NCI-H128 (cell line): ENCODE data around the gene GALC.
"Not testable (repeated sequence)": the region's sequence is repeated elsewhere in the genome, so short reads cannot be mapped to it uniquely, and the experiment has no call there.

Source experiments
- DNase-seq: peaks from one replicate; lab custom pipeline; 2025; ENCODE audit not compliant: unreplicated experiment; lab: John Stamatoyannopoulos, UW

Gene GALC

DNA sequence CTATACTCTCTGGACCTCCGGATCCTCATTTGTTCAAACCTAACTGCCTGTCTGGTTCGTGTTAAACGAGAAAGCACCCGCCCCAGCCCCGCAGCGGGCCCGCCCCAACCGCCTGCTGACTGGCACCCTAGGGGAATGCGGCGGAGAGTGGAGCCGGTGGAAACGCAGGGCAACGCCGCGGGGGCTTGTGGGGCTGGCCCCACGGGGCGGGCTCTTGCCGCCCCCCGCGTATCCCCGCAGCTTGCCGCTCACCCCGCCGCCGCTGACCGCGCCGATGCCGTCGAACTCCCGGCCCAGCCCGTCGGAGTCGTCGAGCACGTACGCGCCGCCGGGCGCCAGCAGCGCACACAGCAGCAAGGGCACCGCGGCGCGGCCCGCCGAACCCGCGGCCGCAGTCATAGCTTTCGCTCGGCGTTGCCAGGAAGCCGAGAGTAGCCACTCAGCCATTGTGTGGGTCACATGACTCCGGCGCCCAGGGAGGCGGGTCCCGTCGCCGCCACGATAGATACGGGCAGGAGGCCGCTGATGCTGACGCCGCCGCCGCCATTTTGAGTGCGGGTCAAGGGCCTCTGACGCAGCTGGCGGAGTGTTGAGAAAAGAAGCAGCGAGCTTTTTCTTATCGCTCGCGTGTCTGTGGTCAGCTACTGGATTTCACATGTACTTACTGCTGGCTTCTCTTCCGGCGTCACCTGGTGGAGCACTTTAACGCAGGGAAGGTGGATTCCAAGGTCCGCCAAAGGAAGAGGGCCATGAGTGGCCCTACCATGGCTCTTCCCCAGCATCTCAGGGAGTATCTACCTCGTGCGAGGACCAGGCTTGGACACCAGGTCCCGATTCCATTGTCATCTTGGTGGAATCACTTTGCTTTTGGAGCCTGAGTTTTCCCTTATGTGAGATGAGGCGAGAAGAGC, at the start of gene GALC:
Gene GALC (minus strand): TSS at position 465 of the 911 bp plus-strand sequence. CDS start 18 bp downstream, at position 447.
- DNase-seq = peak; percentile 89

DNA sequence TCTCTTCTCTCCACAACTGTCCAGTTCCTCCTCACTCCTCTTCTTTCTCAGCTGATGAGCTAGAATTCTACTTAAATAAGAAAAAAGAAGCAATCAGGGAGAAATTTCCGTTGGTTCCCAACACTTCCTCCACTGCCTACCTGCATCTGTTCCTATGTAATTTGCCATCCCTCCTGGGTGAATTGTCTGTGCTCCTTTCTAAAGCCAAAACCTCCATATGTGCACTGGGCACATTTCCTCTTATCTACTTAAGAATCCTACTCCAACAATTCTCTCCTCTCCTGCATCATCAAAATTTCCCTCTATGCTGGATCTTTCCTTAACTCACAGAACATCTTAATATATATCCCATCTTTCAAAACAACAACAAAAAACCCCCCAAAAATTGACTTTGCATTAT, 47.2 kb upstream of the GALC start:
- no peak for DNase-seq

DNA sequence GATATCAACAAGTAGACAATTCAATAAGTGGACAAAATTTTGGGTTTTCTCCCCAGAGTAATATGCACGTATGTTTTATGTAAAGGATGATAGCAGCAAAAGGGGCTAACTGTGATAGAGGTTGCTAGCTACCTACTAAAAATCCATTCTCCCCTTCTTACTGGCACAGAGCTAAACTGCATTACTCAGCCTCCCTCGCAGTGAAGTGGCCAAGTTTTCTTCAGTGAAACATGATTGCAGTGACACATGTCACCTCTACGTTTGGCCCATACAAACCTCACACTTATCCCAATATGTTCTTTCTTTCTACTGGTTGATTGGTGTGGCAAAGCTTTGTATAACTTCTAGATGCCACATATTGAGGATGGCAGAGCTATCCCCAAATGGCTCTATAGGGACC, 46.2 kb upstream of the GALC start:
- DNase-seq = no peak

DNA sequence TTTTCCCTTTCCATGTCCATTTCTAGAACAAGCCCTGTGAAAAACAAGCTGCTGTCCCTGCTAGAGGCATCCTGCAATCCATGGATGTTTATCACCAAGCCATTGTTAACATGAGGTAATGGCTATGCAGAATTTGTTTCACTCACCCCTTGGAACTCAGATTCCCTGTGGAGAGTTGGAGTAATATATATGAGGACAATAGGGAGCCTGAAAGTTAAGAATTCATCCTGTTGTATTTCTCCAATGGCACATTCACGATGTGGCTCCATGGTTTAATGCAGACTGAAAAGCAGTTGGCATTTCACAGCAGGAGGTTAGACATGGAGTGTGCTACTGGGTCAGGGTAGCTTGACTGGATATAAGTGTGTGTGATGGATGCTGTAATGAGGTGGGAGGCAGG, 44.3 kb upstream of the GALC start:
- DNase-seq = no peak

DNA sequence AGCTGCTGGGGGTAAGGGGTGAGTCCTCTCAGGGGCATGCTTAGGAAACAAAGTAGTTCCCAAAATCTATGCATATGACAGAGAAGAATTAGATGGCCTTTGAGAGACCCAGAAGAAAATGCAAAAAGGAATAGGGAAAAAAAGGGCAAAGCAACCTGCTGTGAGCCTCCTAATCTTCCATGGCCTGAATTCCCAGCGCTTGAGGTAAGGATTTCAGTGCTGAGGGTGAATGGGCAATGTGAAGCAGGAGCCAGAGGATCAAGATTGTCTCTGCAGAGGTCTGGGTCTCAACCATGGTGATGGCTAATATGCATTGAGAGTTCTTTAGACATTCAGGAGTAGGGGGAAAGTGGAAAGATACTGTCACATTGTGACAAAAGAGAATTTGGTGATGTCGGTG, 43.4 kb upstream of the GALC start:
- DNase-seq = no peak

DNA sequence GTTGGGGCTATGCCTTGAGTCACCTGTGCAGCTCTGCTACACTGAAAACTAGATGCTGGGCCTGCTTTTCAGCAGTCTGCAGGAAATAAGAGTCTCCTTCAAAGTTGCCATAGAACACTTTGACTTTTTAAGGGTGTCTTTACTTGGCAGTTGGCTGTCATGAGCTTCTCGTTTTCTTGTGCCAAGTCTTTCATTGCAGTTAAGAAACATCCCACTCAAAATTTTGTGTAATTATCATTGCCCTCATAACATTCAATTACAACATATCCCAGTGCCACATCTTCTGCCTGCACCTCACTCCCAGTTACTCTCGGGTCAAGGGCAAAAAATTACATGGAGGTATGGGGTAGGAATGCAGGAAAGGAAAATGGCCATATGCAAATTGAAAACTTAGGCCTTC, 41.1 kb upstream of the GALC start:
- DNase-seq = no peak

DNA sequence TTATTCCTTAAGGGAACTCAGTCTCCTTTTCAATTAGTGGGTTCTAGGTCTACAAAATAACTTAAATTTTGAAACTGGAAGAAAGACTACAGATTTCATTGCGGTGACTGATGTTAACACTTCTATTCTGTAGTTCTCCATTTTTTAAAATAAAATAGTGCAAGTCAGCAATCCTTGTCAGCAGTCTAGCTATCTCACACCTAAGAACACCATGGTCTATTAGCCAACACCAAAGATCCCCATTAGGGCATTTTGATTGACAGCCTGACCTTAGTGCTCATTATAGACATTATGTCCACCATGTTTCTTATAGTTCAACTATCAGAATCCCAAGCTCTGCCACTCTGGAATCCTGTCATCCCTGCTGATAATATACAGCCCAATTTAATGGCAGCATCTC, 39.4 kb upstream of the GALC start:
- no peak for DNase-seq

DNA sequence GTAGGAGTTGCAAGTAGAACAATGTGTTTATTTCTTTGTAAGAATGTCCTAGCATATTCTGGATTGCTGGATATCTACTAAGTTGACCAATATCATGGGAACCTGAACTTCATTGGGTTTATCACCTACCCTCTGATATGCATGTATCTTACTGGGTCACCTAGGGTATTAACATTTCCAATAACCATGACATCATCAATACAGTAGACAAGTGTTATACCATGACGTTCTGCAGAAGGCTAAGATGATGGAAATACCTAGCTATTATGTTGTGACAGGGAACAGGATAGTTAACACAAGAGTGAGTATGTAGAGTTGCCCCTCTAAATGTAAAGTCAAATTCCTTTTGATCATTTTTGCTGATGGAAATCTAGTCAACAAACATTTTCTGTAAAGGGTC, 37.9 kb upstream of the GALC start:
- no peak for DNase-seq

DNA sequence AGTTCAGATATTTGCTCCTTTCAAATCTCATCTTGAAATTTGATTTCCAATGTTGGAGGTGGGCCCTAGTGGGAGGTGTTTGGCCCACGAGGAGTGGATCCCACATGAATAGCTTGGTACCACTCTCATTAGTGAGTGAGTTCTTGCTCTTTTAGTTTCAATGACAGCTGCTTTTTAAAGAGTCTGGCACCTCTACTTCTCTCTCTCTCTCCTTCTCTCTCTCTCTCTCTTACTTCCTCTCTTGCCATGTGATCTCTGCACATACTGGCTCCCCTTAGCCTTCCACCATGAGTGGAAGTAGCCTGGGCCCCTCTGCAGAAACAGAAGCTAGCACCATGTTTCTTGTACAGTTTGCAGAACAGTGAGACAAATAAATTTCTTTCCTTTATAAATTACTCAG, 37.1 kb upstream of the GALC start:
- DNase-seq = no peak

DNA sequence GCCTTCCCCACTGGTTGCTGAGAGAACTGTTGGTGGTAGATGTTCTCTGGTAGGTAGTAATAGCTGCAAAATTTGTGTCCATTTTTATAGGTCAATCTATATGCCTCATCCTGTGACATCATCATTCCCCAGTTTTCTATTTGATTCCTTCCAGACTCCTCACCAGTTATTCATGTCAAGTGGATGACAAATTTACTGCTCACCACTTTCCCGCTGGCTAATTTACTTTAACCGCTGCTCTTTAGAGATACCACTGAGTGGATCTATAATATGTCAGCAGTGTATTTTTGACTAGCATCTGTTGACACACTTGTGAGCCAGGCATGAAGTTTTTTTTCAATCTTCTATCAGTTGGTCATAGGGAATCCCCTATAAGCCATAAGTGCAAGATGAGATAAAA, 36.5 kb upstream of the GALC start:
- DNase-seq = no peak

DNA sequence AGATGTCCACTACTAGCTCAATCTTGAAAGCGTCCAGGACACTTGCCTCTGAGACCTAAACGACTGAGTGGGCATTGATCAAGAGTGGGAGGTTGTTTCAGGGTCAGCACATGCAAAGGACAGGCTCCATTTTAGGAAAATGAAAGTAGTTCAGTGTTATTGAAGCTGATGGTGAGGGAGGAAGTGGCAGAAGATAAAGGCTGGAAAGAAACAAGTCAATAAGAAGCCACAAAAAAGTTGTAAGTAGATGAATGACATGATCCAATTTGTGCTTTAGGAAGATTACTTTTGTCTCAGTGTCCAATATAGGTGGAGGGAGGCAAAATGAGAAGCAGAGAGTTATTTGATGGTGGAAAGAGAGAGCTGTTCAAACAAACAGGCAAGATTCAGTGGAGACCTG, 33.9 kb upstream of the GALC start:
- no peak for DNase-seq

DNA sequence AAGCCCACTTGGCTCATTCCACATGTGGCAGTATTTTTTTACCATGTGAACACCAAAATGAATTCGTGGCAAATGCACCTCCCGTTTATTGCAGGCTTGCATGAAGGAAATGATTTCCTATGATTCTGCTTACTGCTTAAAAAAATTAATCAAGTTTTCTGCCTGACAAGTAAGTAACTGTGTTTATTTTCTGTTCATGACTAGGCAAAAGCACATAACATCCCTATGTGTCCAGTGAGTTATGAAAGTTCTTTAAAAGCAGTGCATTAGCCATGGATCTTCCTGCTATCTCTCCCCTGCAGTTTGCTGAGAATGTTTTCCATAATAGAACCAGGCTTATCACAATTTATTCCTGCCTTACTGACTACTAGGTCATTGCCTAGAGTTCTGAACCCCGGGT, 32.3 kb upstream of the GALC start:
- DNase-seq = no peak

DNA sequence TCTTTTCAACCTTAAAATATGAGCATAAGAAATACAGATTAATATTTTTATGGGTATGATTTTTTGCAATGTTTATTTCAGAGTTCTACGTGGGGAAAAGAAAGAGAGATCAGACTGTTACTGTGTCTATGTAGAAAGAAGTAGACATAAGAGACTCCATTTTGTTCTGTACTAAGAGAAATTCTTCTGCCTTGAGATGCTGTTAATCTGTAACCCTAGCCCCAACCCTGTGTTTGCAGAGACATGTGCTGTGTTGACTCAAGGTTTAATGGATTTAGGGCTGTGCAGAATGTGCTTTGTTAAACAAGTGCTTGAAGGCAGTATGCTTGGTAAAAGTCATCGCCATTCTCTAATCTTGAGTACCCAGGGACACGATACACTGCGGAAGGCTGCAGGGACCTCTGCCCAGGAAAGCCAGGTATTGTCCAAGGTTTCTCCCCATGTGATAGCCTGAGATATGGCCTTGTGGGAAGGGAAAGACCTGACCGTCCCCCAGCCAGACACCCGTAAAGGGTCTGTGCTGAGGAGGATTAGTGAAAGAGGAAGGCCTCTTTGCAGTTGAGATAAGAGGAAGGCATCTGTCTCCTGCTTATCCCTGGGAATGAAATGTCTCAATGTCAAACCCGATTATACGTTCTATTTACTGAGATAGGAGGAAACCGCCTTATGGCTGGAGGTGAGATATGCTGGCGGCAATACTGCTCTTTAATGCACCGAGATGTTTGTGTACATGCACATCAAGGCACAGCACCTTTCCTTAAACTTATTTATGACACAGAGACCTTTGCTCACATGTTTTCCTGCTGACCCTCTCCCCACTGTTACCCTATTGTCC, 31.5 kb upstream of the GALC start:
- not testable (repeated sequence) for DNase-seq

DNA sequence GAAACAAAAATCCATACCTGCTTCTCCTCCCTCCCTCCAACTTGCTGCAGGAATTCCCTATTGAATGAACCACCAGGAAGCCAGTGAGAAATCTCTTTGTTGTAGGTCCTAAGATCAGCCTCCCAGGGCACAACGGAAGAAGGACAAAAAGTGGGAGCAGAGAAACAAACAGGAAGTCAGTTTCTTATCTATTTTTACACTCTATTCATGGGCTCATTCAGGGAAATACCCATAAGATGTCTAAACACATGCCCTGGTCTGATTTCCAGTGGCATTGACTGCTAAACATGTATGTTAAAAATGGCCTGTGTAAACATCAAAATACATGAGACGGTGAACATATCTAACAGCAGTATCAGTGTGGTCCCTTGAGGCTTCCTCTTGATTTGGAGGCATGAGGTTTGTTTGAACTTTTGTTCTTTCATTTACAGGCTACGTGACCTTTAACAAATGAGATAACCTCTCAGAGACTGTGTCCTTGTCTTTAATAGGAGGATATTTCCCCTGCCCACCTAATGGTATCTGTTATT, 30.7 kb upstream of the GALC start:
- no peak for DNase-seq

DNA sequence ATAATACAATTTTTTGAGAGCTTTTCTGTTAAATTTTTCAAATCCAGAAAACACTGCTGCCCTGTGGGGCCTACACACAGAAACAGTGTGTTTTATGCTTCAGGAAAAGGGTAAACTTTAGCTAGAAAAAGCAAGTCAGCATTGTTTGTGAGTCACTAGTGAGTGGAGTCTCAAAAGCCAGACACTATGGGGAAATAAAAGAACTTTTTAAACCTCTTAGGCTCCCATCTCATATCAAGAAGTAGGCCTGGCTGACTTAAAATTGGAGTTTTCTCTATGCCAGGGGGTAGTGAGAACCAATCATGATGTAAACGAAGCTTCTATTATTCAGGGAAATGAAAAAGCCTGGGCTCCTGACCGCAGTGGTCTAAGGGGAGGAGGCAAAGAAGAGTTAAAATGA, 24.6 kb upstream of the GALC start:
- no peak for DNase-seq

DNA sequence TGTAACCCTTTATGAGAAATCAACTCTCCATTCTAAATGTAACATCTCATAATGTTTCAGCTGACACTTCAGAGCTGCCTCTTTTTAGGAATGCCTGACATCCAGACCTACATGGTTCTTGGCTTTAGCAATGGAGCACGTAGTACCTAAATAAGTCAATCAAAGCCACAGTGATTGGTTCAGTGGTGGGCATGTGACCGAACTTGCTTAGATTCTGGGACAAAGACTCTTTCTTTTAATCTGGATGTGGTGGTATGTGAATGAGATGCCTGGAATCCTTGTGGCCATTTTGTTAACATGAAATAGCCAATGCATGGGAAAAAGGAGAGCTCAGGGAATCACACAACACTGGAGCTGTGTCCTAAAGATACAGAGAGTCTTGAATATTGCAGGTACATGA, 23.8 kb upstream of the GALC start:
- DNase-seq = no peak

DNA sequence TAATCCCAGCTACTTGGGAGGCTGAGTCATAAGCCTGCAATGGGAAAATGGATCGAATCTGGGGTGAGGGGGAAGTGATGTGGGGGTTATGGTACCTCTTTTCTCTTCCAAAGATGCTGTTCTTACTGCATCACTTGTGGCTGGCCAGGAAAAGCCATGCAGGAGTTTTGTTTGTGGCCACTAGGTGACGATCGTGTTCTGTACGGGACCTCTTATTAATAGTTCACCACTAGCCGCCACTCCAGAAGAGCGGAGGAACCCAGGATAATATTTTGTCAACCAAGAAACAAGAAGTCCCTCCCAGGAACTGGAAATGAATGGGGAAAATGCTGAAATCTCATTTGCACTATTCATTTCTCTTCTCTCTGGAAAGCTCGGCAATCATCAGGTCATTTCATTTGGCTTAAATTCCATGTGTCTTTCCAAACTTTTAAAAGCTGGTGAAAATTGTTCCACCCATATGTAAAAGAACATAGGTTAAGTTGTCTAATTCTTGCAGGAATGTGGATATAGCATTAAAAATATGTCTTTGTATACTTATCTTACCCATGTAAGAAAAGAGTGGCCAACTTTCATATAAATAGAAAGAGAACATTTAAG, 20.9 kb upstream of the GALC start:
- peak; percentile 26 for DNase-seq

DNA sequence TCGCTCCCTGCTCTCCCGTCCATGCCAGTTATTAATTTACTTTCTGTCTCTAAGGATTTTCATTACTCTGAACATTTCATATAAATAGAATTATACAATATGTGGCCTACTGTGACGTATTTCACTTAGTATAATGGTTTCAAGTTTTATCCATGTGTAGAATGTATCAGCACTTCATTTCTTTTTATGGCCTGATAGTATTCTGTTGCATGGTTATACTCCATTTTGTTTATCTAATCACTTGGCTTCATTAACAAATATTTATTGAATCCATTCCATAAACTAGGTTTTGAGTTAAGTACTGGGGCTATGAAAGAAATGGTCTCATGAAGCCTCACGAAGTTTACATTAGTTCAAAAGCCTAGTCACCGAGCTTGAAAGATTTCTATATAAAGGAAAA, 19.5 kb upstream of the GALC start:
- DNase-seq = no peak

DNA sequence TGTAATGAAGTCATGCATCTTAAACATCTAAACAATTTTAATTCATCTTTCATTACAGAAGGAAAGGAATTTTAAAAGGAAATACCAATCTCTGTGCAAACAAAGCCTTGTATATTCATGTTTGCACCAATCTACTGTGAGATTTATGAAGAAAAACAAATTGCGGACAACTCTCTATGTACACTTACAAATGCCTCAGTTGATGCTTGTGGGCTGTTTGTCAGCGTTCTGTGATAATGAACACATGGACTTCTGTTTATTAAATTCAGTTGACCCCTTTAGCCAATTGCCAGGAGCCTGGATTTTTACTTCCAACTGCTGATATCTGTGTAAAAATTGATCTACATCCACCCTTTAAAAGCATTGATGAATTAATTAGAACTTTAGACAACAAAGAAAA, 17.3 kb upstream of the GALC start:
- DNase-seq = no peak

DNA sequence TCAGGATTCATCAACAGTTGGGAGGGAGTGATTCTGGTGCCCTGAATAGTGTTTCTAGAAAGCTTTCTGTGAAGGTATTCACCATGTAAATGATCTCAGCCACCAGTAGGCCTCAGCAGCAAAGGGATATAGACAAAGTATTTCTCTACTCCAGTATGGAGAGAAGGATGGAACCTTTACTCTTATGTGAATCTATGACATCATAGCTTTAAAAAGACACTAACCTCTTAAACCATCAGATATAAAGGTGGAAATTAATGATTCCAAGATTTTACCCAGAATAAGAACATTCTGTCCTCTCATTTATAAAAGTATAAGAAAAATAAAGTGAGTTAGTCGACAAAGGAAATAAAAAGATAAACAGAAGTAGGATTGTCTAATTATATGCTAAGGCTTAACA, 16.5 kb upstream of the GALC start:
- DNase-seq = no peak

DNA sequence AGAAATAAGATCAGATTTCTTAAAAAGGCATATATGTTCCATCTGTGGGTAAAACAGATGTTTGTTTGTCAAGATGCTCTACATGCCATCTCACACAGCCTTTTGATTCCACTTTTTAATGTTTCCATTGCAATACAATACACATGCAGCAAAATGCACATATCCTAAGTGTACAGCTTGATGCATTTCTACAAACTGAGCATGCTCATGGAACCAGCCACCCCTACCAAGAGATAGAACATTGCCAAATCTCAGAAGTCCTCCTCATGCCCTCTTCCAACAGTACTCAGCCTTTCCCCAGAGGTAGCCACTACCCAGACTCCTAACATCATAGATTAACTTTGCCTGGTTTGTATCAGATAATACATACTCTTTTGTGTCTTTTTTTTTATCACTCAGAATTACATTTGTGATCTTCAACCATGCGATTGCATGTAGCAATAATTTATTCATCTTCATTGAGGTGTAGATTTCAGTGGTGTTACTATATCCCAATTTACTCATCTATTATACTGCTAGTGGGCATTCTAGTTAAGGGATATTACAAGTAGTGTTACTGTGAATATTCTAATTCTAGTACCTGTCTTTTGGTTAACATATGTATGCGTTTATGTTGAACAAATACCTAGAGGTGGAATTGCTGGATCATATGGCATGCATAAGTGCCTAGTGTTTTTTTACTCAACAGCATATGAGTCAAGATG, 15.2 kb upstream of the GALC start:
- no peak for DNase-seq
